Duodenal mucosa (tissue), 2 donors: ENCODE results near the gene C3orf20.
"Not testable (repeated sequence)": the region's sequence is repeated elsewhere in the genome, so short reads cannot be mapped to it uniquely, and the experiment has no call there.

Source experiments
- H3K27ac ChIP-seq: one replicate; pipeline ENCODE4 v1.7.0; 2013; ENCODE audit warnings: low read depth, low read length
- H3K27me3 ChIP-seq, 2 donors: one replicate each; pipeline ENCODE4 v1.7.0; 2013; ENCODE audit warnings: low read length in 2 of 2, control low read depth in 1 of 2; ENCODE audit not compliant: insufficient read depth in 2 of 2, control insufficient read depth in 1 of 2
- H3K36me3 ChIP-seq, 2 donors: one replicate each; pipeline ENCODE4 v1.7.0; 2013; ENCODE audit warnings: low read length in 2 of 2, control low read depth in 1 of 2; ENCODE audit not compliant: insufficient read depth in 2 of 2, control insufficient read depth in 1 of 2
- H3K4me1 ChIP-seq, 2 donors: one replicate each; pipeline ENCODE4 v1.7.0; 2013; ENCODE audit warnings: low read length in 2 of 2, control low read depth in 1 of 2; ENCODE audit not compliant: insufficient read depth in 2 of 2, control insufficient read depth in 1 of 2
- H3K4me3 ChIP-seq, 2 donors: one replicate each; pipeline ENCODE4 v1.7.0; 2013; ENCODE audit warnings: low read length in 2 of 2, low read depth in 1 of 2
- H3K9ac ChIP-seq, 2 donors: one replicate each; pipeline ENCODE4 v1.7.0; 2013; ENCODE audit warnings: low read length in 2 of 2, low read depth in 1 of 2
- H3K9me3 ChIP-seq, 2 donors: one replicate each; pipeline ENCODE4 v1.7.0; 2013; ENCODE audit warnings: low read length in 2 of 2, control low read depth in 1 of 2; ENCODE audit not compliant: control insufficient read depth in 1 of 2

Gene C3orf20

DNA sequence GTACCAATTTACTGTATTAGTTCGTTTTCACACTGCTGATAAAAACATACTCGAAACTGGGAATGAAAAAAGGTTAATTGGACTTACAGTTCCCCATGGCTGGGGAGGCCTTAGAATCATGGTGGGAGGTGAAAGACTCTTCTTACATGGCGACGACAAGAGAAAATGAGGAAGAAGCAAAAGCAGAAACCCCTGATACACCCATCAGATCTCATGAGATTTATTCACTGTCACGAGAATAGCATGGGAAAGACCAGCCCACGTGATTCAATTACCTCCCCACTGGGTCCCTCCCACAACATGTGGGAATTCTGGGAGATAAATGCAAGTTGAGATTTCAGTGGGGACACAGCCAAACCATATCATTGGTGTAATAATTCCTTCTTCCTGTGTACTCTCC lies 69.6 kb downstream of the C3orf20 start:
- no peak overlapping the region for H3K4me3 ChIP-seq
- no peak overlapping the region for H3K27ac ChIP-seq
- no peaks in the 10 kb centered on the region for H3K4me1 ChIP-seq
- H3K27me3 ChIP-seq = no peaks in the 10 kb centered on the region
- peaks cover 2 to 4% of the 10 kb centered on the region in 2 donors for H3K9me3 ChIP-seq
- H3K36me3 ChIP-seq = no peaks in the 10 kb centered on the region
- no peak overlapping the region for H3K9ac ChIP-seq

GRCh38 chr3:14750650-14751049 lies 75.7 kb downstream of the C3orf20 start:
- Histone ChIP-seq H3K4me3 (no peak overlapping the region), H3K27me3 (no peaks in the 10 kb centered on the region), H3K9ac (no peak overlapping the region), H3K4me1 (no peaks in the 10 kb centered on the region), H3K27ac (no peak overlapping the region), H3K9me3 (peaks cover 0 to 11% of the 10 kb centered on the region in 2 donors), H3K36me3 (no peaks in the 10 kb centered on the region)

DNA sequence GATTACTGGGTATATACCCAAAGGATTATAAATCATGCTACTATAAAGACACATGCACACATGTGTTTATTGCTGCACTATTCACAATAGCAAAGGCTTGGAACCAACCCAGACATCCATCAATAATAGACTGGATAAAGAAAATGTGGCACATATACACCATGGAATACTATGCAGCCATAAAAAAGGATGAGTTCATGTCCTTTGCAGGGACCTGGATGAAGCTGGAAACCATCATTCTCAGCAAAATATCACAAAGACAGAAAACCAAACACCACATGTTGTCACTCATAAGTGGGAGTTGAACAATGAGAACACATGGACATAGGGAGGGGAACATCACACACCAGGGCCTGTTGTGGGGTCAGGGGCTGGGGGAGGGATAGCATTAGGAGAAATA lies 78.0 kb downstream of the C3orf20 start:
- not testable (repeated sequence) for H3K4me1 ChIP-seq, H3K27ac ChIP-seq, H3K9ac ChIP-seq, H3K36me3 ChIP-seq, H3K27me3 ChIP-seq, H3K4me3 ChIP-seq
- peaks cover 0 to 11% of the 10 kb centered on the region in 2 donors for H3K9me3 ChIP-seq

- Histone ChIP-seq H3K4me1 (no peaks in the 10 kb centered on the region), H3K4me3 (no peak overlapping the region), H3K9me3 (no peaks in the 10 kb centered on the region), H3K36me3 (no peaks in the 10 kb centered on the region), H3K27ac (no peak overlapping the region), H3K27me3 (no peaks in the 10 kb centered on the region), H3K9ac (no peak overlapping the region)
Observed at GRCh38 chr3:14757153-14757700, 82.3 kb downstream of the C3orf20 start.

DNA sequence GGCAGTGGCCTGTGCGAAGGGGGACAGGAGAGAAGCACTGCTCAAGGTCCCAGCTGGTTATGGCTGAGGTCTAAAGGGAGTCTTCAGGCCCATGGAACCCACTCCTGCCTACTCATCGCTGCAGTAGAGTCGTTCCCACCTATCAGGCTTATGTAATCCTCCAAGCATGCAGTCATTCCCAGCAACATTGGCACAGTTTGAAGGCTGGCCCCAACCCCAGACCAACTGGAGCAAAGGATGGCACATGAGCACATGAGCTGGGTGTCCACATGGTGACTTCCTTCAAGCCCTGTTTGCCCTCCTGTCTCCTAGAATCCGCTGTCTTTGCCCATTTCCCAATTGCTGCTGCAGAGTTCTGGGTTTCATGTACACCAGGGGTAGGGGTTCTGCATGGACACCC lies 83.4 kb downstream of the C3orf20 start:
- H3K27me3 ChIP-seq = no peaks in the 10 kb centered on the region
- H3K4me1 ChIP-seq = no peaks in the 10 kb centered on the region
- H3K27ac ChIP-seq = no peak overlapping the region
- H3K36me3 ChIP-seq = no peaks in the 10 kb centered on the region
- H3K9ac ChIP-seq = no peak overlapping the region
- no peaks in the 10 kb centered on the region for H3K9me3 ChIP-seq
- H3K4me3 ChIP-seq = no peak overlapping the region

GRCh38 chr3:14758959-14759358 lies 84.0 kb downstream of the C3orf20 start:
- no peaks in the 10 kb centered on the region for H3K4me1 ChIP-seq
- H3K27me3 ChIP-seq = no peaks in the 10 kb centered on the region
- H3K27ac ChIP-seq = no peak overlapping the region
- no peaks in the 10 kb centered on the region for H3K9me3 ChIP-seq
- no peak overlapping the region for H3K4me3 ChIP-seq
- no peak overlapping the region for H3K9ac ChIP-seq
- H3K36me3 ChIP-seq = no peaks in the 10 kb centered on the region

DNA sequence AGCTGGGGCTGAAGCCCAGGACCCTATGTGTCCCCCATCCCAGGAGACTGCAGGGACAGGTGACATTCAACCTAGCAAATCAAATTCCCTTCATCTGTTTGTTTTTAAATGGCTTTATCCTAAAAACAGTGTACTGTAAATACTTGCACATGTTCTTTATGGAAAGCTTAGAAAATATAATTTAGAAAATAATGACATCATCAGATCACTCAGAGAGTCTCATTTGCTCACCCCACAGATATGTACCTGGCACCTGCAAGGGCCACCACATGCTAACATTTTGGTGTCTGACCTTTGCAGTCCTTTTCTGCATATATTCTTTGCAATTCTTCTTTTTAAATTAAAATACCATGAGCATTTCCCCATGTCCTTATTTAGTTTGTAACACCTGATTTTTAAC lies 85.2 kb downstream of the C3orf20 start:
- H3K4me3 ChIP-seq = no peak overlapping the region
- no peaks in the 10 kb centered on the region for H3K4me1 ChIP-seq
- H3K27ac ChIP-seq = no peak overlapping the region
- H3K9ac ChIP-seq = no peak overlapping the region
- no peaks in the 10 kb centered on the region for H3K36me3 ChIP-seq
- H3K27me3 ChIP-seq = no peaks in the 10 kb centered on the region
- H3K9me3 ChIP-seq = no peaks in the 10 kb centered on the region

GRCh38 chr3:14761121-14761672 lies 86.3 kb downstream of the C3orf20 start:
- Histone ChIP-seq H3K27ac (no peak overlapping the region), H3K27me3 (no peaks in the 10 kb centered on the region), H3K36me3 (no peaks in the 10 kb centered on the region), H3K9ac (no peak overlapping the region), H3K4me1 (no peaks in the 10 kb centered on the region), H3K9me3 (no peaks in the 10 kb centered on the region), H3K4me3 (no peak overlapping the region)

GRCh38 chr3:14761866-14762265 lies 86.9 kb downstream of the C3orf20 start:
- Histone ChIP-seq H3K9me3 (no peaks in the 10 kb centered on the region), H3K36me3 (no peaks in the 10 kb centered on the region), H3K4me3 (no peak overlapping the region), H3K4me1 (no peaks in the 10 kb centered on the region), H3K9ac (no peak overlapping the region), H3K27ac (no peak overlapping the region), H3K27me3 (no peaks in the 10 kb centered on the region)

DNA sequence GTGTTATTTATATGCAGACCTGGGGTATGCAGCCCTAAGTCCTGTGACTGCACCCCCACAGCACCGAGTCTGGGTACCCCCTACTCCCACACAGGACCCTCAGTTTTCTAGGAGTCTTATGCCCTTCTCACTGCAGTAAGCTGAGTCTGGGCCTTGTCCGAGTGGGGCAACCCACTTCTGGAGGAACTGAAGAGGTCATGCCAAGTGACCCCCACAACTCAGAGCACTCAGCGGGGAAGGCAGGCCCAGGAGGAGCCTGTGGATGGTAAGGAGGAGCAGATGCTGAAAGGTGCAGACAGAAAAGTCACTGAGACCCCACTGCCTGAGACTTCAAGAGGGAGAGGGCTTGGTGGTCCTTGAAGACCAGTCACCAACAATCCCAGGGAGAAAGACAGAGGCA lies 87.8 kb downstream of the C3orf20 start:
- no peak overlapping the region for H3K27ac ChIP-seq

More for the DNA sequence above, 87.8 kb downstream of the C3orf20 start:
- Histone ChIP-seq H3K27me3 (no peaks in the 10 kb centered on the region), H3K9ac (no peak overlapping the region), H3K4me3 (no peak overlapping the region), H3K4me1 (no peaks in the 10 kb centered on the region), H3K36me3 (no peaks in the 10 kb centered on the region), H3K9me3 (no peaks in the 10 kb centered on the region)
